ENCODE data around the gene PJA1.

DNA sequence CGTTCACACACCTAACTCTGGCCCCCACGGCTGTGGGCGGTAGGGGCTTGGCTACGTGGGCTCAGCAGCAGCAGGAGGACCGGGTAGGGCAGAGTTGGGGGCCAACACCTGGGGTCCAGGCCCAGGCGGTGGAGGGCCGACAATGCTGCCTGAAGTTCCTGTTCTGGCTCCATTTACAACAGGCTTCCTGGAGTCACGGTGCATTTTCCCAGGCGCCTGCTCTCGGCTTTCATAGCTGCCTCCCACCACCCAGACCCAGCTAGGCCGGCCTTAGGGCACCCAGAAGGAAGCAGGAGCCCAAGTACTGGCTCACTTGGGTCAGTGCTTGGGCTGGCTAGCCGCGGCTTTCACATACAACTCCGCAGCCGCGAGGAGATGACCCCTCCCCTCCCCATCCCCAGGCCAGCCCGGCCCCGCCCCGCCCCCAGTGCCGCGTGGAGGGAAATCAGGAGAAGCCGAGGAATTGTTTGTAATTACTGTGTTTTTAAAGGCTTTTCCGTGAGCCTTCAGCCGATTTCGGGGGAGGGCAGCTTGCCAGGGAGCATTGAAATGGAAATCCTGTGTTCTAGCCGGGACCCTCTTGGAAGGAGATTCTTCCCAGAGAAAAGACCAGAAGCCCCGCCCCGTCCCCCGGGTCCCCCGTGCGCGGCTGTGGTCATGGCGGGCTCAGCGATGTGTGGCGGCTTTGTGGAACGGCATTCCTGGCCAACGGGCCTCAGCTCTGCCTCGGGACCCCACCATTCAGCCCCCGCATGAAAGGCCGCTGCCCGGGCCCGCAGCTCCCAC lies 28.5 kb downstream of the PJA1 start:
- TF ChIP-seq POLR2A (IDR thresholded peaks at IDR 0.05), result no peak
- TF ChIP-seq, protein P1, sequence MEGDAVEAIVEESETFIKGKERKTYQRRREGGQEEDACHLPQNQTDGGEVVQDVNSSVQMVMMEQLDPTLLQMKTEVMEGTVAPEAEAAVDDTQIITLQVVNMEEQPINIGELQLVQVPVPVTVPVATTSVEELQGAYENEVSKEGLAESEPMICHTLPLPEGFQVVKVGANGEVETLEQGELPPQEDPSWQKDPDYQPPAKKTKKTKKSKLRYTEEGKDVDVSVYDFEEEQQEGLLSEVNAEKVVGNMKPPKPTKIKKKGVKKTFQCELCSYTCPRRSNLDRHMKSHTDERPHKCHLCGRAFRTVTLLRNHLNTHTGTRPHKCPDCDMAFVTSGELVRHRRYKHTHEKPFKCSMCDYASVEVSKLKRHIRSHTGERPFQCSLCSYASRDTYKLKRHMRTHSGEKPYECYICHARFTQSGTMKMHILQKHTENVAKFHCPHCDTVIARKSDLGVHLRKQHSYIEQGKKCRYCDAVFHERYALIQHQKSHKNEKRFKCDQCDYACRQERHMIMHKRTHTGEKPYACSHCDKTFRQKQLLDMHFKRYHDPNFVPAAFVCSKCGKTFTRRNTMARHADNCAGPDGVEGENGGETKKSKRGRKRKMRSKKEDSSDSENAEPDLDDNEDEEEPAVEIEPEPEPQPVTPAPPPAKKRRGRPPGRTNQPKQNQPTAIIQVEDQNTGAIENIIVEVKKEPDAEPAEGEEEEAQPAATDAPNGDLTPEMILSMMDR (IDR thresholded peaks at IDR 0.05), result no peak
- no peak for TF ChIP-seq EP300 (IDR thresholded peaks at IDR 0.05)
- TF ChIP-seq POLR2AphosphoS5 (IDR thresholded peaks at IDR 0.05), result no peak
